Colonic mucosa (tissue), 4 donors: Measurements from ENCODE around the gene DDX6. TPM values are rescaled to one million over a fixed set of nuclear protein-coding genes. Genes with fewer than 3 reads are reported as not detected.

Experiments
- DNase-seq: peaks from one replicate; pipeline ENCODE4 v3.0.0-alpha.2; 2020
- H3K27ac ChIP-seq: fragments of 200-600 bp; one replicate; pipeline ENCODE4 v1.8.0; 2021
- H3K27me3 ChIP-seq: fragments of 200-600 bp; one replicate; pipeline ENCODE4 v1.8.0; 2021
- H3K36me3 ChIP-seq: fragments of 200-600 bp; one replicate; pipeline ENCODE4 v1.8.0; 2021
- H3K4me1 ChIP-seq: fragments of 200-600 bp; one replicate; pipeline ENCODE4 v1.8.0; 2021; ENCODE audit warnings: mild to moderate bottlenecking
- H3K4me3 ChIP-seq: fragments of 200-600 bp; one replicate; pipeline ENCODE4 v1.8.0; 2021
- H3K9ac ChIP-seq, 2 donors: one replicate each; pipeline ENCODE4 v1.7.0; 2013; ENCODE audit warnings: control low read depth in 2 of 2, low read depth in 2 of 2, low read length in 2 of 2
- H3K9me3 ChIP-seq: fragments of 200-600 bp; one replicate; pipeline ENCODE4 v1.8.0; 2021
- CTCF ChIP-seq: fragments of 200-600 bp; IDR thresholded peaks from one replicate; pipeline ENCODE4 v1.8.0; 2022; ENCODE audit warnings: antibody characterized with exemption, mild to moderate bottlenecking
- intact Hi-C: fragments of 100-400 bp; cut with DNase I; formaldehyde crosslinking; loops from one replicate; pipeline ENCODE4 v1.14.1; 2022
- total RNA-seq, 2 donors: library from RNA; stranded (reverse); fragmentation: NEBNext Ultra II Directional in 1 of 2; extraction: Animal tissue kit (Norgen Biotek cat#: 25700) in 1 of 2; gene quantifications; one replicate each; pipeline ENCODE4 v1.2.1, GENCODE V29; 2021
- donor health status: healthy.
- donor health status: DM: no; HTN: no; CAD: no.
- donor health status: DM: no; HTN: no; CAD: no.

DDX6 gene
- total RNA-seq, 2 donors from 2014 or later = 79.0 to 108 TPM

GRCh38 chr11:118792570-118793124 lies 1.7 kb upstream of the DDX6 start:
- Histone ChIP-seq H3K4me3 (peak overlapping the region; percentile 85), H3K36me3 (no peaks in the 10 kb centered on the region), H3K4me1 (peaks cover 3% of the 10 kb centered on the region), H3K9me3 (no peaks in the 10 kb centered on the region), H3K27ac (peak overlapping the region; percentile 93), H3K27me3 (no peaks in the 10 kb centered on the region), H3K9ac (peak overlapping the region; percentile 98)
- intact Hi-C loops = loop anchor here (10.0 kb wide), 1 partner anchor 102 kb away; no protein-coding TSS in a partner anchor
- DNase-seq = peak; percentile 91
- TF ChIP-seq CTCF = no peak

GRCh38 chr11:118791961-118792569 lies 1.1 kb upstream of the DDX6 start:
- Histone ChIP-seq H3K27me3 (no peaks in the 10 kb centered on the region), H3K9me3 (no peaks in the 10 kb centered on the region), H3K27ac (peak overlapping the region; percentile 93), H3K4me1 (peaks cover 7% of the 10 kb centered on the region), H3K4me3 (peak overlapping the region; percentile 85), H3K36me3 (no peaks in the 10 kb centered on the region), H3K9ac (peak overlapping the region; percentile 98)
- no peak for TF ChIP-seq CTCF
- intact Hi-C loops = loop anchor here (10.0 kb wide), 1 partner anchor 103 kb away; no protein-coding TSS in a partner anchor
- peak; percentile 53 for DNase-seq

GRCh38 chr11:118790357-118791110 lies 430 bp downstream of the DDX6 start:
- H3K27ac ChIP-seq = peak overlapping the region; percentile 93
- H3K9ac ChIP-seq = peak overlapping the region; percentile 98
- H3K9me3 ChIP-seq = no peaks in the 10 kb centered on the region
- intact Hi-C loops = loop anchor here (10.0 kb wide), 1 partner anchor 104 kb away; no protein-coding TSS in a partner anchor
- peak overlapping the region; percentile 85 for H3K4me3 ChIP-seq
- DNase-seq = peak; percentile 69
- peaks cover 12% of the 10 kb centered on the region for H3K4me1 ChIP-seq
- no peaks in the 10 kb centered on the region for H3K27me3 ChIP-seq
- no peaks in the 10 kb centered on the region for H3K36me3 ChIP-seq
- no peak for TF ChIP-seq CTCF

GRCh38 chr11:118789501-118790356 lies 1.2 kb downstream of the DDX6 start:
- Histone ChIP-seq H3K27ac (peak overlapping the region; percentile 93), H3K4me1 (peaks cover 12% of the 10 kb centered on the region), H3K4me3 (peak overlapping the region; percentile 85), H3K9me3 (no peaks in the 10 kb centered on the region), H3K27me3 (no peaks in the 10 kb centered on the region), H3K9ac (peak overlapping the region; percentile 98), H3K36me3 (no peaks in the 10 kb centered on the region)
- intact Hi-C loops = loop anchor here (10.0 kb wide), 1 partner anchor 105 kb away; no protein-coding TSS in a partner anchor
- peak; percentile 63 for DNase-seq
- no peak for TF ChIP-seq CTCF

GRCh38 chr11:118786657-118787056 lies 4.3 kb downstream of the DDX6 start:
- TF ChIP-seq CTCF = no peak
- Histone ChIP-seq H3K9ac (no peak overlapping the region), H3K4me3 (no peak overlapping the region), H3K36me3 (no peaks in the 10 kb centered on the region), H3K27me3 (no peaks in the 10 kb centered on the region), H3K27ac (no peak overlapping the region), H3K4me1 (peaks cover 12% of the 10 kb centered on the region), H3K9me3 (no peaks in the 10 kb centered on the region)
- no peak for DNase-seq
- intact Hi-C loops = no loop called here
